NCI-H2081 treated with DMSO at 0.1 percent for 48 hours (cell line): ENCODE results near the gene CRY1.
"Not testable (repeated sequence)": the region's sequence is repeated elsewhere in the genome, so short reads cannot be mapped to it uniquely, and the experiment has no call there.

Experiments used
- DNase-seq: peaks from one replicate; lab custom pipeline; 2025; lab: John Stamatoyannopoulos, UW

CRY1 gene

GRCh38 chr12:107064687-107065086 lies 28.7 kb downstream of the CRY1 start:
- no peak for DNase-seq

- DNase-seq, result no peak
Observed at GRCh38 chr12:107064243-107064642, 29.1 kb downstream of the CRY1 start.

GRCh38 chr12:107058190-107058589 lies 35.2 kb downstream of the CRY1 start:
- DNase-seq, result no peak

GRCh38 chr12:107057071-107057834 lies 36.1 kb downstream of the CRY1 start:
- no peak for DNase-seq

GRCh38 chr12:107053709-107054108 lies 39.6 kb downstream of the CRY1 start:
- no peak for DNase-seq

GRCh38 chr12:107045186-107045585 lies 48.2 kb downstream of the CRY1 start:
- no peak for DNase-seq

- DNase-seq, result no peak
Observed at GRCh38 chr12:107042801-107043200, 50.5 kb downstream of the CRY1 start.

GRCh38 chr12:107035733-107036132 lies 57.6 kb downstream of the CRY1 start:
- DNase-seq, result no peak

GRCh38 chr12:107033758-107034739 lies 59.3 kb downstream of the CRY1 start:
- DNase-seq, result no peak

GRCh38 chr12:107032266-107032665 lies 61.1 kb downstream of the CRY1 start:
- no peak for DNase-seq

- no peak for DNase-seq
Observed at GRCh38 chr12:107031061-107031460, 62.3 kb downstream of the CRY1 start.

GRCh38 chr12:107029081-107029480 lies 64.3 kb downstream of the CRY1 start:
- DNase-seq, result no peak

- peak; percentile 37 for DNase-seq
Observed at GRCh38 chr12:107027636-107028053, 65.7 kb downstream of the CRY1 start.

GRCh38 chr12:107026806-107027635 lies 66.3 kb downstream of the CRY1 start:
- no peak for DNase-seq

- not testable (repeated sequence) for DNase-seq
Observed at GRCh38 chr12:107026356-107026755, 67.0 kb downstream of the CRY1 start.

- no peak for DNase-seq
Observed at GRCh38 chr12:107025671-107026070, 67.7 kb downstream of the CRY1 start.

- no peak for DNase-seq
Observed at GRCh38 chr12:107019546-107019945, 73.8 kb downstream of the CRY1 start.

GRCh38 chr12:107017042-107017441 lies 76.3 kb downstream of the CRY1 start:
- no peak for DNase-seq

GRCh38 chr12:107014055-107014454 lies 79.3 kb downstream of the CRY1 start:
- DNase-seq, result peak; percentile 48

- no peak for DNase-seq
Observed at GRCh38 chr12:107012736-107013425, 80.5 kb downstream of the CRY1 start.

GRCh38 chr12:107011519-107011918 lies 81.8 kb downstream of the CRY1 start:
- no peak for DNase-seq
